ENCODE data around the gene RARA. TPM values are rescaled to one million over a fixed set of nuclear protein-coding genes. Genes with fewer than 3 reads are reported as not detected.

Gene RARA
- polyA plus RNA-seq, 1 experiment, result 4.9 TPM

GRCh38 chr17:40317345-40317873 lies 8.4 kb downstream of the RARA start:
- ChIA-PET CTCF (interaction anchor here (0.5 to 4.7 kb wide), 24 partner anchors 14 to 997 kb away, joined by 3 to 99 read pairs (median 4); partner anchors contain the start of gene WIPF2), POLR2A (interaction anchor here (0.6 to 2.0 kb wide), 5 partner anchors 9 to 39 kb away, joined by 6 to 10 read pairs (median 7); partner anchors contain the start of gene RARA)
- peak overlapping the region; percentile 56 for H3K4me3 ChIP-seq (ENCODE audit: low read depth, low read length)
- TF ChIP-seq CTCF (IDR thresholded peaks at IDR 0.05; ENCODE audit: low read depth, low read length), result peak; percentile 76
- H3K27ac ChIP-seq (ENCODE audit: low read depth, low read length), result peak overlapping the region; percentile 82
- DNase-seq (ENCODE audit: low read depth, low spot score), result no peak
- peaks cover 2% of the 10 kb centered on the region; the same call in 1 of the 2 replicates for H3K9me3 ChIP-seq (ENCODE audit: control insufficient read depth, insufficient read depth, low read length)
- H3K27me3 ChIP-seq (ENCODE audit: control insufficient read depth, insufficient read depth, low read length), result no peaks in the 10 kb centered on the region

- no peaks in the 10 kb centered on the region for H3K27me3 ChIP-seq (ENCODE audit: control insufficient read depth, insufficient read depth, low read length)
- ChIA-PET POLR2A (interaction anchor here (0.7 to 2.0 kb wide), 4 partner anchors 10 to 154 kb away, joined by 3 to 10 read pairs (median 6); partner anchors contain the start of gene RARA), CTCF (interaction anchor here (0.6 to 4.7 kb wide), 16 partner anchors 13 to 996 kb away, joined by 3 to 99 read pairs (median 4); partner anchors contain the start of gene WIPF2)
- H3K4me3 ChIP-seq (ENCODE audit: low read depth, low read length), result peak overlapping the region; percentile 82
- peaks cover 2% of the 10 kb centered on the region; the same call in 1 of the 2 replicates for H3K9me3 ChIP-seq (ENCODE audit: control insufficient read depth, insufficient read depth, low read length)
- DNase-seq (ENCODE audit: low read depth, low spot score), result peak; percentile 90
- no peak for TF ChIP-seq CTCF (IDR thresholded peaks at IDR 0.05; ENCODE audit: low read depth, low read length)
- peak overlapping the region; percentile 78 for H3K27ac ChIP-seq (ENCODE audit: low read depth, low read length)
These were observed 9.2 kb downstream of the RARA start for GRCh38 chr17:40317880-40318829.

GRCh38 chr17:40318830-40319391 lies 9.9 kb downstream of the RARA start:
- TF ChIP-seq CTCF (IDR thresholded peaks at IDR 0.05; ENCODE audit: low read depth, low read length), result peak; percentile 38
- no peaks in the 10 kb centered on the region for H3K27me3 ChIP-seq (ENCODE audit: control insufficient read depth, insufficient read depth, low read length)
- ChIA-PET POLR2A (interaction anchor here (0.7 kb wide), 1 partner anchor 154 kb away, joined by 3 read pairs; no protein-coding TSS in a partner anchor), CTCF (interaction anchor here (0.7 to 1.7 kb wide), 7 partner anchors 10 to 100 kb away, joined by 3 to 5 read pairs (median 3); partner anchors contain the start of genes RARA and WIPF2)
- H3K9me3 ChIP-seq (ENCODE audit: control insufficient read depth, insufficient read depth, low read length), result peaks cover 2% of the 10 kb centered on the region; the same call in 1 of the 2 replicates
- H3K4me3 ChIP-seq (ENCODE audit: low read depth, low read length), result peak overlapping the region; percentile 82
- no peak for DNase-seq (ENCODE audit: low read depth, low spot score)
- H3K27ac ChIP-seq (ENCODE audit: low read depth, low read length), result no peak overlapping the region

- Histone ChIP-seq H3K9me3 (ENCODE audit: control insufficient read depth, insufficient read depth, low read length) (peaks cover 2% of the 10 kb centered on the region; the same call in 1 of the 2 replicates), H3K4me3 (ENCODE audit: low read depth, low read length) (peak overlapping the region; percentile 82), H3K27me3 (ENCODE audit: control insufficient read depth, insufficient read depth, low read length) (no peaks in the 10 kb centered on the region), H3K27ac (ENCODE audit: low read depth, low read length) (no peak overlapping the region)
- TF ChIP-seq CTCF (IDR thresholded peaks at IDR 0.05; ENCODE audit: low read depth, low read length), result no peak
- no peak for DNase-seq (ENCODE audit: low read depth, low spot score)
- CTCF ChIA-PET, result interaction anchor here (0.7 to 1.7 kb wide), 6 partner anchors 11 to 101 kb away, joined by 3 to 5 read pairs (median 4); partner anchors contain the start of genes RARA and WIPF2
- POLR2A ChIA-PET, result no interaction called here
These were observed 10.9 kb downstream of the RARA start for GRCh38 chr17:40319651-40320540.

Measured in AG04450 (cell line).